A549 (cell line): ENCODE results near the gene PPP1R9A. TPM values are rescaled to one million over a fixed set of nuclear protein-coding genes. Genes with fewer than 3 reads are reported as not detected.
A peak's percentile ranks its signal among the peaks of the same experiment; 100 is the strongest.

ENCODE experiments used
- ATAC-seq, 2 experiments: fragments of 200-7000 bp in 1 of 2; fragments of >200 bp in 1 of 2; cut with Nextera tagmentation in 1 of 2; cut with Tn5 transposase in 1 of 2; 3 replicates each; pipeline versions ENCODE4 v1.8.0 to v1.9.1; 2018 to 2020; ENCODE audit warnings: mild to moderate bottlenecking in 1 of 2, moderate library complexity in 1 of 2
- CTCF ChIA-PET: fragments of 300-600 bp; sonication (Branson Sonifier 250); formaldehyde crosslinking; extraction: SDS; loops from one replicate; lab custom pipeline; 2021; ENCODE audit warnings: antibody characterized with exemption, inconsistent platforms; lab: Yijun Ruan, JAX
- POLR2A ChIA-PET: fragments of 350-600 bp; formaldehyde crosslinking; extraction: SDS; loops from one replicate; lab custom pipeline; 2021; ENCODE audit warnings: antibody characterized with exemption, inconsistent platforms; lab: Yijun Ruan, JAX
- DNase-seq, 2 experiments: peaks; one replicate each; pipeline versions ENCODE4 v3.0.0 to v3.0.0-alpha.2; 2011 to 2016; ENCODE audit warnings: low read depth in 1 of 2, low spot score in 1 of 2
- FAIRE-seq: peaks from 2 replicates; lab custom pipeline; 2011; peaks lifted over from hg19 to GRCh38; lab: Jason Lieb, UNC
- H3K27ac ChIP-seq, 2 experiments: fragments of >200 bp; sonication (Bioruptor Twin); formaldehyde crosslinking; 3 replicates each; pipeline ENCODE4 v1.5.1; 2016 to 2017
- H3K4me1 ChIP-seq: fragments of >200 bp; sonication (Bioruptor Twin); formaldehyde crosslinking; 3 replicates; pipeline ENCODE4 v1.6.1; 2016
- H3K4me2 ChIP-seq: fragments of >200 bp; sonication (Bioruptor Twin); formaldehyde crosslinking; 3 replicates; pipeline ENCODE4 v1.6.1; 2016
- H3K4me3 ChIP-seq: fragments of >200 bp; sonication (Bioruptor Twin); formaldehyde crosslinking; 3 replicates; pipeline ENCODE4 v1.5.1; 2016
- H3K9me3 ChIP-seq: fragments of >200 bp; sonication (Bioruptor Twin); formaldehyde crosslinking; 3 replicates; pipeline ENCODE4 v1.6.1; 2016
- CBX2 ChIP-seq: fragments of 200-600 bp; sonication (generic); IDR thresholded peaks from 2 replicates; pipeline ENCODE4 v1.6.1; 2016; ENCODE audit warnings: low read depth, mild to moderate bottlenecking, borderline replicate concordance
- CBX8 ChIP-seq: fragments of 200-600 bp; sonication (generic); IDR thresholded peaks from 2 replicates; pipeline ENCODE4 v1.6.1; 2016
- CEBPB ChIP-seq, 2 experiments: fragments of >200 bp in 1 of 2; sonication (Bioruptor Twin) in 1 of 2; formaldehyde crosslinking in 1 of 2; IDR thresholded peaks; 2 replicates each; pipeline ENCODE4 v1.6.1; 2012 to 2016
- EHF ChIP-seq: fragments of 250-450 bp; sonication (Bioruptor Pico); IDR thresholded peaks from 2 replicates; pipeline ENCODE4 v1.5.0; 2020; ENCODE audit warnings: mild to moderate bottlenecking
- FOSB ChIP-seq: fragments of 250-450 bp; sonication (Bioruptor Pico); IDR thresholded peaks from 2 replicates; pipeline ENCODE4 v1.5.0; 2020; ENCODE audit warnings: mild to moderate bottlenecking, moderate library complexity
- HOXA7 ChIP-seq: fragments of 250-450 bp; sonication (Bioruptor Pico); IDR thresholded peaks from 2 replicates; pipeline ENCODE4 v1.5.0; 2020; ENCODE audit warnings: mild to moderate bottlenecking, moderate library complexity
- JUN ChIP-seq, 2 experiments: fragments of >200 bp; sonication (Bioruptor Twin); formaldehyde crosslinking; IDR thresholded peaks; 2 replicates in 1 of 2; 3 replicates in 1 of 2; pipeline ENCODE4 v1.6.1; 2016 to 2017
- KDM1A ChIP-seq: fragments of 200-600 bp; sonication (generic); IDR thresholded peaks from 2 replicates; pipeline ENCODE4 v1.6.1; 2016; ENCODE audit warnings: low read depth, mild to moderate bottlenecking
- PHF8 ChIP-seq: fragments of 200-600 bp; sonication (generic); IDR thresholded peaks from 2 replicates; pipeline ENCODE4 v1.6.1; 2016; ENCODE audit warnings: low read depth, mild to moderate bottlenecking, antibody characterized with exemption, moderate library complexity, borderline replicate concordance
- RAD21 ChIP-seq, 2 experiments: fragments of >200 bp in 1 of 2; sonication (Bioruptor Twin) in 1 of 2; formaldehyde crosslinking in 1 of 2; IDR thresholded peaks in 1 of 2; conservative IDR thresholded peaks in 1 of 2; 2 replicates in 1 of 2; 3 replicates in 1 of 2; pipeline ENCODE4 v1.6.1; 2012 to 2018; ENCODE audit warnings: inconsistent platforms in 1 of 2
- SMC3 ChIP-seq: fragments of >200 bp; sonication (Bioruptor Twin); formaldehyde crosslinking; IDR thresholded peaks from 3 replicates; pipeline ENCODE4 v1.6.1; 2018; ENCODE audit warnings: inconsistent platforms
- SREBF2 ChIP-seq: fragments of 450-650 bp; IDR thresholded peaks from 2 replicates; pipeline ENCODE4 v1.6.1; 2014; ENCODE audit warnings: mild to moderate bottlenecking, moderate library complexity
- ZC3H11A ChIP-seq: fragments of 450-650 bp; IDR thresholded peaks from 2 replicates; pipeline ENCODE4 v1.6.1; 2014; ENCODE audit warnings: antibody characterized with exemption, mild to moderate bottlenecking
- ZNF302 ChIP-seq: fragments of 250-450 bp; sonication (Bioruptor Pico); IDR thresholded peaks from 2 replicates; pipeline ENCODE4 v1.9.0; 2021; ENCODE audit warnings: inconsistent platforms, mild to moderate bottlenecking, moderate library complexity
- WGBS: methylation state at CpG from one replicate; pipeline ENCODE4 v1.1.6; 2017; ENCODE audit errors: missing lambda C conversion rate; 5-methylcytosine and 5-hydroxymethylcytosine counted together
- polyA plus RNA-seq, 4 experiments: library from polyadenylated mRNA; depleted of rRNA in 3 of 4; stranded (reverse); fragments of >200 nt; fragmentation: RNase III in 1 of 4; extraction: RNeasy Plus Mini Kit Qiagen cat#74134 plus additional on column Dnase treatment in 1 of 4; gene quantifications; 2 replicates in 3 of 4; 3 replicates in 1 of 4; pipeline ENCODE4 v1.2.3, GENCODE V29; 2011 to 2017
- TF ChIP-seq, protein P1 (sequence below): fragments of 250-450 bp; sonication (Bioruptor Pico); IDR thresholded peaks from 2 replicates; pipeline ENCODE4 v1.5.0; 2021; ENCODE audit warnings: mild to moderate bottlenecking, moderate library complexity, borderline replicate concordance
- TF ChIP-seq, protein P2 (sequence below): fragments of 250-450 bp; sonication (Bioruptor Pico); IDR thresholded peaks from 2 replicates; pipeline ENCODE4 v1.5.0; 2020; ENCODE audit warnings: low read depth, mild to moderate bottlenecking, moderate library complexity
- TF ChIP-seq, protein P3 (sequence below): fragments of >200 bp; sonication (Bioruptor Twin); formaldehyde crosslinking; IDR thresholded peaks from 2 replicates; pipeline ENCODE4 v1.6.1; 2016
- TF ChIP-seq, protein P4 (sequence below): fragments of >200 bp; sonication (Bioruptor Twin); formaldehyde crosslinking; IDR thresholded peaks from 3 replicates; pipeline ENCODE4 v1.6.1; 2016
- TF ChIP-seq, protein P5 (sequence below): IDR thresholded peaks from 2 replicates; pipeline ENCODE4 v1.6.1; 2012; ENCODE audit warnings: low read depth, borderline replicate concordance

The PPP1R9A gene
- polyA plus RNA-seq, 2 of the 4 experiments (the other 2 are of a cell fraction): 5.0 to 18.7 TPM

DNA sequence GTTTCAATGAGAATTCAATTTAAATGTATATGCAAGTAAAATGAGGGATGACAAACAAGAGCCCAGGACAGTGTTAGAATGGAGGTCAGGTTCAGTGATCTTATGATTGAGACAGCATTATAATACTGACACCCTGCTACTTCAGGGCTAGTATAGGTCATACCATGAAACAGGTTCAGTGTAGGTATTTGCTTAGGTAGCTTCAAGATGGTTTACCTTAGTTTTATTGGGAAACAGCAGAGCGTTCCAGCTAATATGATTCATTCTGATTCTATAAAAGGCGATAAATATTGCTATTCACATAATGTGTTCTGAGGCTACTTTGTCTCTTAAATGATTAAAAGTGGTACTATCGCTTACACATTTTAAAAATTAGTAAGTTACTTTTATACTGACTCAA lies 203.3 kb downstream of the PPP1R9A start (continued):
- TF ChIP-seq FOSB (no peak), JUN (IDR thresholded peaks at IDR 0.05) (no peak), ZC3H11A (no peak)

DNA sequence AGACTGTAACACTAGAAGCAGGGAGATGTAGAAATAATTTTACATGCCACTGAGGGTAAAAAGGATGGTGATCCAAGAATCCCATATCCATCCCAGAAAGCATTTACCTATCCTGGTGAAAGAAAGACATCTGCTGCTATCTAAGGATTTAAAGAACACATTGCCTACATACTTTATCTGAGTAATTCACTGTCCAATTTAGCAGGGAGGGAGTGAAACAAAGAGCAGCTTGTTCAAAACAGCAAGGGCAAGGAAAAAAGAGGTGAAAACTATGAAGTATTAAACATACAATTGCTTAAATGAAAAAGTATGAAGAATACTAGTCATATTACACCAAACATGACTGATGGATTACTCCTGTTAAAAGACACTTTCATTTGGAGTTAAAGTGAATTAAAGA lies 206.2 kb downstream of the PPP1R9A start:
- no peaks in the 10 kb centered on the region for H3K4me1 ChIP-seq
- H3K9me3 ChIP-seq: no peaks in the 10 kb centered on the region
- CTCF ChIA-PET: no interaction called here
- FAIRE-seq (peak; percentile 46), ATAC-seq (no peak), DNase-seq (no peak)
- no peak overlapping the region for H3K4me3 ChIP-seq
- no peak overlapping the region for H3K4me2 ChIP-seq
- TF ChIP-seq RAD21 (conservative IDR thresholded peaks at IDR 0.05 in 1 of 2, IDR thresholded peaks at IDR 0.05 in 1 of 2) (no peak), CBX2 (no peak), ZNF302 (CRISPR knock-in tag) (no peak)
- H3K27ac ChIP-seq: no peak overlapping the region
- POLR2A ChIA-PET: no interaction called here

DNA sequence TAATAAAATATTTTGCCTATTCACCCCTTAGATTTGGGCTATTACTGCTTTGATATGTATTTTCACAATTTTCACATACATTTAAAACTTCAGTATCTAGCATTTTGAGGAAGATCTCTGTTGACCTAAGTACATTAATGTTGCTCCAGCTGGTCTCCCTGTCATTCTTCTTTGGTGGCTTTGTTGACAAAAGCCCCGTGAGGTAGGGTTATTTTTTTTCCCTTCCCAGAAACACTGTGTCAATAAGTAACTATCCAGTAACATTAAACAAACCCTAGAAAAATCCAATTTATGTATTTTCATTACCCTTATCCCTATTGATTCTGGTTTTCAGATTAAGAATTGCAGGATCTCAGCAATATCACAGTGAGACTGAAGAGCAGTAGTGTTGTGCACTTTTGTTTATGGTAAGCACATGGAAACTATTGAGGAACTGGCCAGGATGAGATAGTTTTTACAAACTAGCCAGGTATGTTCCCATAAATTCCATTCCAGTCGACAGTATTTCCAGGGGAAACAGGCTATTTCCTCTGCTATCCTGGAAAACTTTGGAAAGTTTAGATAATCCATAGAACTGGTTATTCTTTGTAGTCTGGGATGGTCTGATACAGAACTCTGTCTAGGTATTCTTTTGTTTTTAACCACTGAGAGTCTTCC lies 218.8 kb downstream of the PPP1R9A start:
- POLR2A ChIA-PET: no interaction called here
- no peak; a peak in 1 of 6 replicates for ATAC-seq
- TF ChIP-seq EHF (CRISPR knock-in tag): no peak
- no peak for TF ChIP-seq SMC3
- TF ChIP-seq PHF8: no peak
- TF ChIP-seq, protein P1, sequence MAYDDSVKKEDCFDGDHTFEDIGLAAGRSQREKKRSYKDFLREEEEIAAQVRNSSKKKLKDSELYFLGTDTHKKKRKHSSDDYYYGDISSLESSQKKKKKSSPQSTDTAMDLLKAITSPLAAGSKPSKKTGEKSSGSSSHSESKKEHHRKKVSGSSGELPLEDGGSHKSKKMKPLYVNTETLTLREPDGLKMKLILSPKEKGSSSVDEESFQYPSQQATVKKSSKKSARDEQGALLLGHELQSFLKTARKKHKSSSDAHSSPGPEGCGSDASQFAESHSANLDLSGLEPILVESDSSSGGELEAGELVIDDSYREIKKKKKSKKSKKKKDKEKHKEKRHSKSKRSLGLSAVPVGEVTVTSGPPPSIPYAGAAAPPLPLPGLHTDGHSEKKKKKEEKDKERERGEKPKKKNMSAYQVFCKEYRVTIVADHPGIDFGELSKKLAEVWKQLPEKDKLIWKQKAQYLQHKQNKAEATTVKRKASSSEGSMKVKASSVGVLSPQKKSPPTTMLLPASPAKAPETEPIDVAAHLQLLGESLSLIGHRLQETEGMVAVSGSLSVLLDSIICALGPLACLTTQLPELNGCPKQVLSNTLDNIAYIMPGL (CRISPR knock-in tag): no peak
- TF ChIP-seq, protein P2, sequence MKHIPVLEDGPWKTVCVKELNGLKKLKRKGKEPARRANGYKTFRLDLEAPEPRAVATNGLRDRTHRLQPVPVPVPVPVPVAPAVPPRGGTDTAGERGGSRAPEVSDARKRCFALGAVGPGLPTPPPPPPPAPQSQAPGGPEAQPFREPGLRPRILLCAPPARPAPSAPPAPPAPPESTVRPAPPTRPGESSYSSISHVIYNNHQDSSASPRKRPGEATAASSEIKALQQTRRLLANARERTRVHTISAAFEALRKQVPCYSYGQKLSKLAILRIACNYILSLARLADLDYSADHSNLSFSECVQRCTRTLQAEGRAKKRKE: no peak
- no peak for TF ChIP-seq HOXA7 (CRISPR knock-in tag)
- TF ChIP-seq, all 56 proteins: peak for 0
- FAIRE-seq (no peak), DNase-seq (no peak)
- Histone ChIP-seq H3K4me2 (peak overlapping the region; percentile 68), H3K9me3 (no peaks in the 10 kb centered on the region), H3K4me3 (no peak overlapping the region), H3K27ac (no peak overlapping the region), H3K4me1 (peaks cover 28% of the 10 kb centered on the region)
- CTCF ChIA-PET: no interaction called here
- WGBS: 18% methylated on average over 2 of the region's 2 CpGs

DNA sequence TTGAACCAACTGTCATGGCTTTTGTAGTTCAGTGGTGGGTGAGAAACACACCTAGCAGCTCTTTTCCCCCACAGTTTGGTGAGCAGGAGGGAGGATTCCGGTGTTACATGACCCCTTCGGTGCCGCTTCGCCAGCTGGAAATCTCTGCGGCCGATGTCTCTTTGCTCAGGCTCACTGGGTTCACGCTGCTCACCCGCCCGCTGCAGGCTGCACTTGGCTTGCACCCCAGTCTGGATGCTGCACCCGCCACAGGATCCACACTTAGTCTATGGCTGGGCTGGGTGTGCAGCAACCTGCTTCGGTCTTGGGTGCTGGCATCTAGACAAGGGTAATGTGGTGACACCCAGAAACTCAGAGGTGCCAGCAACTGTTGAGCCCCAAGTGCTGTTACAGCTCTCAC lies 225.1 kb downstream of the PPP1R9A start:
- FAIRE-seq: no peak
- Histone ChIP-seq H3K27ac (no peak overlapping the region), H3K4me3 (no peak overlapping the region), H3K4me1 (no peaks in the 10 kb centered on the region), H3K4me2 (no peak overlapping the region), H3K9me3 (no peaks in the 10 kb centered on the region)
- DNase-seq: no peak
- ChIA-PET POLR2A (no interaction called here), CTCF (no interaction called here)
- WGBS: 90% methylated on average over 9 of the region's 11 CpGs
- no peak for ATAC-seq
- TF ChIP-seq KDM1A (no peak), CEBPB (IDR thresholded peaks at IDR 0.05) (no peak), CBX2 (no peak), CBX8 (no peak), PHF8 (no peak), SREBF2 (no peak)
- TF ChIP-seq, protein P3, sequence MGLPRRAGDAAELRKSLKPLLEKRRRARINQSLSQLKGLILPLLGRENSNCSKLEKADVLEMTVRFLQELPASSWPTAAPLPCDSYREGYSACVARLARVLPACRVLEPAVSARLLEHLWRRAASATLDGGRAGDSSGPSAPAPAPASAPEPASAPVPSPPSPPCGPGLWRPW: no peak
- TF ChIP-seq, protein P4, sequence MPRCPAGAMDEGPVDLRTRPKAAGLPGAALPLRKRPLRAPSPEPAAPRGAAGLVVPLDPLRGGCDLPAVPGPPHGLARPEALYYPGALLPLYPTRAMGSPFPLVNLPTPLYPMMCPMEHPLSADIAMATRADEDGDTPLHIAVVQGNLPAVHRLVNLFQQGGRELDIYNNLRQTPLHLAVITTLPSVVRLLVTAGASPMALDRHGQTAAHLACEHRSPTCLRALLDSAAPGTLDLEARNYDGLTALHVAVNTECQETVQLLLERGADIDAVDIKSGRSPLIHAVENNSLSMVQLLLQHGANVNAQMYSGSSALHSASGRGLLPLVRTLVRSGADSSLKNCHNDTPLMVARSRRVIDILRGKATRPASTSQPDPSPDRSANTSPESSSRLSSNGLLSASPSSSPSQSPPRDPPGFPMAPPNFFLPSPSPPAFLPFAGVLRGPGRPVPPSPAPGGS: no peak
- TF ChIP-seq, protein P5, sequence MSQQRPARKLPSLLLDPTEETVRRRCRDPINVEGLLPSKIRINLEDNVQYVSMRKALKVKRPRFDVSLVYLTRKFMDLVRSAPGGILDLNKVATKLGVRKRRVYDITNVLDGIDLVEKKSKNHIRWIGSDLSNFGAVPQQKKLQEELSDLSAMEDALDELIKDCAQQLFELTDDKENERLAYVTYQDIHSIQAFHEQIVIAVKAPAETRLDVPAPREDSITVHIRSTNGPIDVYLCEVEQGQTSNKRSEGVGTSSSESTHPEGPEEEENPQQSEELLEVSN: no peak
